GM12878 (cell line): ENCODE measurements around the gene KIDINS220. TPM values are rescaled to one million over a fixed set of nuclear protein-coding genes. Genes with fewer than 3 reads are reported as not detected.

Experiments
- ATAC-seq: fragments of 200-7000 bp; cut with Tn5 transposase; 3 replicates; pipeline ENCODE4 v1.9.1; 2020; ENCODE audit warnings: mild to moderate bottlenecking, moderate library complexity
- BruUV-seq: library from RNA; stranded (reverse); fragments of 400-500 nt; replicated peaks from 2 replicates; lab custom pipeline; 2021; lab: Mats Ljungman, UMichigan
- CTCF ChIA-PET: fragments of 300-600 bp; sonication (Branson Sonifier 250); formaldehyde crosslinking; extraction: SDS; loops from one replicate; lab custom pipeline; 2021; ENCODE audit warnings: inconsistent platforms; lab: Yijun Ruan, JAX
- POLR2A ChIA-PET: fragments of 350-600 bp; formaldehyde crosslinking; extraction: SDS; loops from one replicate; lab custom pipeline; 2021; ENCODE audit warnings: inconsistent platforms; lab: Charles Lee
- RAD21 ChIA-PET: fragments of 300-600 bp; sonication (Branson Sonifier 250); formaldehyde crosslinking; loops from one replicate; lab custom pipeline; 2023; ENCODE audit warnings: antibody characterized with exemption; ENCODE audit not compliant: unreplicated experiment; lab: Charles Lee
- SMC1A ChIA-PET: fragments of 300-600 bp; sonication (Branson Sonifier 250); formaldehyde crosslinking; loops from one replicate; lab custom pipeline; 2023; ENCODE audit not compliant: unreplicated experiment, uncharacterized antibody; lab: Charles Lee
- DNase-seq: peaks from one replicate; pipeline ENCODE4 v3.0.0-alpha.2; 2011; ENCODE audit warnings: low read depth, low spot score
- FAIRE-seq: peaks from 3 replicates; lab custom pipeline; 2011; peaks lifted over from hg19 to GRCh38; lab: Jason Lieb, UNC
- H2AFZ ChIP-seq: 2 replicates; pipeline ENCODE4 v1.6.0; 2011; ENCODE audit warnings: low read depth, low read length, control low read depth; ENCODE audit not compliant: control insufficient read depth
- H3K27ac ChIP-seq: 2 replicates; pipeline ENCODE4 v1.5.1; 2011; ENCODE audit warnings: control low read depth; ENCODE audit not compliant: control insufficient read depth, insufficient read depth
- H3K27me3 ChIP-seq, 2 experiments: replicated peaks in 1 of 2; 2 replicates each; pipeline versions ENCODE4 v1.6.0 to v1.6.1; 2011; ENCODE audit warnings: low read length in 1 of 2; ENCODE audit not compliant: control insufficient read depth in 2 of 2, insufficient read depth in 2 of 2
- H3K36me3 ChIP-seq, 2 experiments: 2 replicates each; pipeline ENCODE4 v1.5.1; 2011; ENCODE audit warnings: low read length in 1 of 2; ENCODE audit not compliant: control insufficient read depth in 2 of 2, insufficient read depth in 2 of 2
- H3K4me1 ChIP-seq: 2 replicates; pipeline ENCODE4 v1.6.1; 2011; ENCODE audit warnings: mild to moderate bottlenecking, low read length, moderate library complexity, mixed read lengths; ENCODE audit not compliant: control insufficient read depth, insufficient read depth
- H3K4me2 ChIP-seq: 2 replicates; pipeline ENCODE4 v1.6.0; 2011; ENCODE audit warnings: control low read depth; ENCODE audit not compliant: control insufficient read depth, insufficient read depth
- H3K4me3 ChIP-seq: fragments of 200-600 bp; sonication (generic); 2 replicates; pipeline ENCODE4 v1.5.1; 2016
- H3K79me2 ChIP-seq: 2 replicates; pipeline ENCODE4 v1.6.0; 2011; ENCODE audit warnings: low read length; ENCODE audit not compliant: control insufficient read depth, insufficient read depth
- H3K9ac ChIP-seq: 2 replicates; pipeline ENCODE4 v1.8.0; 2011; ENCODE audit warnings: low read length, control low read depth, mixed read lengths; ENCODE audit not compliant: control insufficient read depth, insufficient read depth
- H3K9me3 ChIP-seq: replicated peaks from 3 replicates; pipeline ENCODE4 v1.5.1; 2011; ENCODE audit warnings: mild to moderate bottlenecking, low read length; ENCODE audit not compliant: control insufficient read depth, insufficient read depth
- H4K20me1 ChIP-seq: 2 replicates; pipeline ENCODE4 v1.6.0; 2011; ENCODE audit not compliant: control insufficient read depth, insufficient read depth
- BACH1 ChIP-seq: fragments of 450-650 bp; IDR thresholded peaks from 2 replicates; pipeline ENCODE4 v1.6.1; 2017; ENCODE audit warnings: mild to moderate bottlenecking, borderline replicate concordance
- BHLHE40 ChIP-seq, 2 experiments: fragments of 450-650 bp in 1 of 2; IDR thresholded peaks; 2 replicates each; pipeline ENCODE4 v1.6.1; 2011 to 2017; ENCODE audit warnings: low read depth in 2 of 2, borderline replicate concordance in 1 of 2, improper control_type of control experiment in 1 of 2, low read length in 1 of 2, mild to moderate bottlenecking in 1 of 2
- GATAD2B ChIP-seq: fragments of 450-650 bp; conservative IDR thresholded peaks from 2 replicates; pipeline ENCODE4 v1.6.1; 2017; ENCODE audit warnings: low read depth, mild to moderate bottlenecking, moderate library complexity
- LARP7 ChIP-seq: fragments of 450-650 bp; IDR thresholded peaks from 2 replicates; pipeline ENCODE4 v1.6.1; 2017; ENCODE audit warnings: mild to moderate bottlenecking
- PAX8 ChIP-seq: fragments of 450-650 bp; IDR thresholded peaks from 2 replicates; pipeline ENCODE4 v1.6.1; 2017; ENCODE audit warnings: mild to moderate bottlenecking, moderate library complexity
- PML ChIP-seq: IDR thresholded peaks from 2 replicates; pipeline ENCODE4 v1.6.1; 2012; ENCODE audit warnings: low read length, inconsistent platforms
- RAD51 ChIP-seq: fragments of 450-650 bp; IDR thresholded peaks from 2 replicates; pipeline ENCODE4 v1.6.1; 2016; ENCODE audit warnings: moderate library complexity, mild to moderate bottlenecking, inconsistent platforms
- RB1 ChIP-seq: fragments of 450-650 bp; formaldehyde crosslinking; IDR thresholded peaks from 2 replicates; pipeline ENCODE4 v1.6.1; 2017; ENCODE audit warnings: mild to moderate bottlenecking, borderline replicate concordance
- TBL1XR1 ChIP-seq: IDR thresholded peaks from 2 replicates; pipeline ENCODE4 v1.6.1; 2012; ENCODE audit warnings: low read depth, low read length, improper control_type of control experiment
- ZNF622 ChIP-seq: fragments of 450-650 bp; IDR thresholded peaks from 2 replicates; pipeline ENCODE4 v1.6.1; 2017; ENCODE audit warnings: mild to moderate bottlenecking, inconsistent platforms
- WGBS: methylation state at CpG from one replicate; pipeline ENCODE4 v1.1.6; 2016; ENCODE audit warnings: low lambda C conversion rate; ENCODE audit not compliant: insufficient replicate concordance, insufficient coverage; ENCODE audit errors: missing lambda C conversion rate; 5-methylcytosine and 5-hydroxymethylcytosine counted together
- in situ Hi-C: fragments of 300-500 bp; cut with MboI; formaldehyde crosslinking; loops from 9 replicates; pipeline ENCODE4 v1.14.3; 2018; ENCODE audit warnings: mixed read lengths
- intact Hi-C: fragments of 100-400 bp; cut with micrococcal nuclease; formaldehyde crosslinking; loops from one replicate; pipeline ENCODE4 v1.14.2; 2022; ENCODE audit not compliant: unreplicated experiment
- polyA plus RNA-seq, 11 experiments: library from polyadenylated mRNA; depleted of rRNA in 4 of 11; unstranded in 6 of 11; stranded (reverse) in 5 of 11; fragments of >200 nt; fragmentation: Nextera tagmentation in 4 of 11; fragmentation: Illumina TruSeq in 1 of 11; extraction: Ambion mirVana in 4 of 11; extraction: Trizol in 1 of 11; gene quantifications; 1 replicate in 1 of 11; 2 replicates in 10 of 11; pipeline versions ENCODE4 v1.2.1 to v1.2.3, GENCODE V29; 2011 to 2016; ENCODE audit warnings: inconsistent platforms in 2 of 11, missing spikeins in 2 of 11, low read depth in 1 of 11
- total RNA-seq, 4 experiments: library from RNA; depleted of rRNA in 3 of 4; stranded (reverse); fragments of >200 nt in 3 of 4; fragmentation: Illumina TruSeq in 1 of 4; extraction: Trizol in 1 of 4; gene quantifications; 2 replicates each; pipeline versions ENCODE4 v1.2.1 to v1.2.3, GENCODE V29; 2013 to 2021
- TF ChIP-seq, protein P1 (sequence below): fragments of 450-650 bp; formaldehyde crosslinking; IDR thresholded peaks from 2 replicates; pipeline ENCODE4 v1.5.0; 2022; ENCODE audit warnings: mild to moderate bottlenecking, missing genetic modification characterization
- TF ChIP-seq, protein P2 (sequence below): fragments of 450-650 bp; IDR thresholded peaks from 2 replicates; pipeline ENCODE4 v1.6.1; 2017; ENCODE audit warnings: mild to moderate bottlenecking, moderate library complexity
- TF ChIP-seq, protein P3 (sequence below): fragments of 150-350 bp; IDR thresholded peaks from 2 replicates; pipeline ENCODE4 v1.6.1; 2016; ENCODE audit warnings: low read depth, low read length

KIDINS220 gene
- total and polyA plus RNA-seq, 10 of the 15 experiments (the other 5 are each of a cell fraction or from before 2014, with no cell fraction given): 6.0 to 31.2 (median 16.0) TPM

DNA sequence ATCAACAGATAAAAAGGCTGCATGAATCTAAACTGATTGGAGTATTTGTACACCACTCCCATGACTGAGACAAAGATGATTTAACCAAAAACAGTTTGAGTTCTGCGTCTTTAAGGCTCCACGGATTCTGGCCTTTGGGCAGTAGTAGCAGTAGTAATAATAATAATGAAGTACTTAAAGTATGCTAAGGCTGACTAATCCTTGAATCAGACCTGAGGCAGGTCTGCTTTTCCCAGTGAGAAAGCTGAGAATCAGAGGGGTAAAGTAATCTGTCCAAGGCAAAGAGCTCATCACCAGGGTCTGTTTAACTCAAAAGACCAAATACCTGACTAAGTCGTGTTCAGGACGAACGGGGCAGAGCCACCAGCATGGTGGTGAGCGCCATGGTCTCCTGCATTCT is 94.2 kb downstream of the KIDINS220 start (continued):
- TF ChIP-seq, protein P1, sequence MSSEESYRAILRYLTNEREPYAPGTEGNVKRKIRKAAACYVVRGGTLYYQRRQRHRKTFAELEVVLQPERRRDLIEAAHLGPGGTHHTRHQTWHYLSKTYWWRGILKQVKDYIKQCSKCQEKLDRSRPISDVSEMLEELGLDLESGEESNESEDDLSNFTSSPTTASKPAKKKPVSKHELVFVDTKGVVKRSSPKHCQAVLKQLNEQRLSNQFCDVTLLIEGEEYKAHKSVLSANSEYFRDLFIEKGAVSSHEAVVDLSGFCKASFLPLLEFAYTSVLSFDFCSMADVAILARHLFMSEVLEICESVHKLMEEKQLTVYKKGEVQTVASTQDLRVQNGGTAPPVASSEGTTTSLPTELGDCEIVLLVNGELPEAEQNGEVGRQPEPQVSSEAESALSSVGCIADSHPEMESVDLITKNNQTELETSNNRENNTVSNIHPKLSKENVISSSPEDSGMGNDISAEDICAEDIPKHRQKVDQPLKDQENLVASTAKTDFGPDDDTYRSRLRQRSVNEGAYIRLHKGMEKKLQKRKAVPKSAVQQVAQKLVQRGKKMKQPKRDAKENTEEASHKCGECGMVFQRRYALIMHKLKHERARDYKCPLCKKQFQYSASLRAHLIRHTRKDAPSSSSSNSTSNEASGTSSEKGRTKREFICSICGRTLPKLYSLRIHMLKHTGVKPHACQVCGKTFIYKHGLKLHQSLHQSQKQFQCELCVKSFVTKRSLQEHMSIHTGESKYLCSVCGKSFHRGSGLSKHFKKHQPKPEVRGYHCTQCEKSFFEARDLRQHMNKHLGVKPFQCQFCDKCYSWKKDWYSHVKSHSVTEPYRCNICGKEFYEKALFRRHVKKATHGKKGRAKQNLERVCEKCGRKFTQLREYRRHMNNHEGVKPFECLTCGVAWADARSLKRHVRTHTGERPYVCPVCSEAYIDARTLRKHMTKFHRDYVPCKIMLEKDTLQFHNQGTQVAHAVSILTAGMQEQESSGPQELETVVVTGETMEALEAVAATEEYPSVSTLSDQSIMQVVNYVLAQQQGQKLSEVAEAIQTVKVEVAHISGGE: no peak
- TF ChIP-seq, all 136 proteins: peak for 0

DNA sequence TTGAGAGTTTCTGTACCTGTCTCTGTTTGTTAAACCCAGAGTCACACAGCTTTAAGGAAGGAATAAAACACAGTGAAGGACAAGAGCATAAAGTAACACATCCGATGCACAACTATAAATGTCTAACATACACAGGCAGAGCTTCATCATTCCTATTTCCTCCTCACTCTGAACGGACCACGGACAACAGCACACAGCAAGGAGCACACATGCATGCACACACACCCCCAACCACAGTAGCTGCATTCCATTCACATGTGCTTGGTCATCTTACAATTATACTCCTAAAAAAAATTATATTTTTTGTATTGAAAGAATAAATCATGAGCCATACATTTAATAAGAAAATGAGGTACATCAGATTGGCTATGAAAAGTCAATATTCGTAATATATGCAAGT is 97.3 kb downstream of the KIDINS220 start:
- H3K4me1 ChIP-seq: no peaks in the 10 kb centered on the region
- no peak overlapping the region for H3K4me2 ChIP-seq
- in situ Hi-C loops (no loop called here), intact Hi-C loops (no loop called here)
- ChIA-PET POLR2A (no interaction called here), CTCF (interaction anchor here (0.8 to 1.9 kb wide), 4 partner anchors 14 to 45 kb away, joined by 3 to 4 read pairs (median 3); no protein-coding TSS in a partner anchor), SMC1A (interaction anchor here (1.3 kb wide), 1 partner anchor 14 kb away, joined by 3 read pairs; no protein-coding TSS in a partner anchor), RAD21 (interaction anchor here (1.2 kb wide), 1 partner anchor 8 kb away, joined by 3 read pairs; no protein-coding TSS in a partner anchor)
- no peak overlapping the region for H3K27ac ChIP-seq
- no TSS peak for BruUV-seq
- no peak overlapping the region for H3K4me3 ChIP-seq
- DNase-seq (no peak), FAIRE-seq (no peak), ATAC-seq (no peak)
- H3K79me2 ChIP-seq: no peaks in the 10 kb centered on the region
- no peaks in the 10 kb centered on the region for H3K9me3 ChIP-seq
- H2AFZ ChIP-seq: no peak overlapping the region
- WGBS: 98% methylated on average over 4 of the region's 4 CpGs
- H3K27me3 ChIP-seq: no peaks in the 10 kb centered on the region
- no peak overlapping the region for H3K9ac ChIP-seq
- H3K36me3 ChIP-seq: no peaks in the 10 kb centered on the region; a peak in 2 of 4 replicates
- H4K20me1 ChIP-seq: no peaks in the 10 kb centered on the region
- TF ChIP-seq PML (no peak), PAX8 (no peak), BACH1 (no peak), LARP7 (no peak), RAD51 (no peak), RB1 (no peak), TBL1XR1 (no peak), BHLHE40 (IDR thresholded peaks at IDR 0.05; ENCODE audit: borderline replicate concordance in 1 of 2, low read depth in 2 of 2, low read length in 1 of 2) (no peak), GATAD2B (no peak), ZNF622 (no peak)
- TF ChIP-seq, protein P2, sequence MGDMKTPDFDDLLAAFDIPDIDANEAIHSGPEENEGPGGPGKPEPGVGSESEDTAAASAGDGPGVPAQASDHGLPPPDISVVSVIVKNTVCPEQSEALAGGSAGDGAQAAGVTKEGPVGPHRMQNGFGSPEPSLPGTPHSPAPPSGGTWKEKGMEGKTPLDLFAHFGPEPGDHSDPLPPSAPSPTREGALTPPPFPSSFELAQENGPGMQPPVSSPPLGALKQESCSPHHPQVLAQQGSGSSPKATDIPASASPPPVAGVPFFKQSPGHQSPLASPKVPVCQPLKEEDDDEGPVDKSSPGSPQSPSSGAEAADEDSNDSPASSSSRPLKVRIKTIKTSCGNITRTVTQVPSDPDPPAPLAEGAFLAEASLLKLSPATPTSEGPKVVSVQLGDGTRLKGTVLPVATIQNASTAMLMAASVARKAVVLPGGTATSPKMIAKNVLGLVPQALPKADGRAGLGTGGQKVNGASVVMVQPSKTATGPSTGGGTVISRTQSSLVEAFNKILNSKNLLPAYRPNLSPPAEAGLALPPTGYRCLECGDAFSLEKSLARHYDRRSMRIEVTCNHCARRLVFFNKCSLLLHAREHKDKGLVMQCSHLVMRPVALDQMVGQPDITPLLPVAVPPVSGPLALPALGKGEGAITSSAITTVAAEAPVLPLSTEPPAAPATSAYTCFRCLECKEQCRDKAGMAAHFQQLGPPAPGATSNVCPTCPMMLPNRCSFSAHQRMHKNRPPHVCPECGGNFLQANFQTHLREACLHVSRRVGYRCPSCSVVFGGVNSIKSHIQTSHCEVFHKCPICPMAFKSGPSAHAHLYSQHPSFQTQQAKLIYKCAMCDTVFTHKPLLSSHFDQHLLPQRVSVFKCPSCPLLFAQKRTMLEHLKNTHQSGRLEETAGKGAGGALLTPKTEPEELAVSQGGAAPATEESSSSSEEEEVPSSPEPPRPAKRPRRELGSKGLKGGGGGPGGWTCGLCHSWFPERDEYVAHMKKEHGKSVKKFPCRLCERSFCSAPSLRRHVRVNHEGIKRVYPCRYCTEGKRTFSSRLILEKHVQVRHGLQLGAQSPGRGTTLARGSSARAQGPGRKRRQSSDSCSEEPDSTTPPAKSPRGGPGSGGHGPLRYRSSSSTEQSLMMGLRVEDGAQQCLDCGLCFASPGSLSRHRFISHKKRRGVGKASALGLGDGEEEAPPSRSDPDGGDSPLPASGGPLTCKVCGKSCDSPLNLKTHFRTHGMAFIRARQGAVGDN: no peak
- TF ChIP-seq, protein P3, sequence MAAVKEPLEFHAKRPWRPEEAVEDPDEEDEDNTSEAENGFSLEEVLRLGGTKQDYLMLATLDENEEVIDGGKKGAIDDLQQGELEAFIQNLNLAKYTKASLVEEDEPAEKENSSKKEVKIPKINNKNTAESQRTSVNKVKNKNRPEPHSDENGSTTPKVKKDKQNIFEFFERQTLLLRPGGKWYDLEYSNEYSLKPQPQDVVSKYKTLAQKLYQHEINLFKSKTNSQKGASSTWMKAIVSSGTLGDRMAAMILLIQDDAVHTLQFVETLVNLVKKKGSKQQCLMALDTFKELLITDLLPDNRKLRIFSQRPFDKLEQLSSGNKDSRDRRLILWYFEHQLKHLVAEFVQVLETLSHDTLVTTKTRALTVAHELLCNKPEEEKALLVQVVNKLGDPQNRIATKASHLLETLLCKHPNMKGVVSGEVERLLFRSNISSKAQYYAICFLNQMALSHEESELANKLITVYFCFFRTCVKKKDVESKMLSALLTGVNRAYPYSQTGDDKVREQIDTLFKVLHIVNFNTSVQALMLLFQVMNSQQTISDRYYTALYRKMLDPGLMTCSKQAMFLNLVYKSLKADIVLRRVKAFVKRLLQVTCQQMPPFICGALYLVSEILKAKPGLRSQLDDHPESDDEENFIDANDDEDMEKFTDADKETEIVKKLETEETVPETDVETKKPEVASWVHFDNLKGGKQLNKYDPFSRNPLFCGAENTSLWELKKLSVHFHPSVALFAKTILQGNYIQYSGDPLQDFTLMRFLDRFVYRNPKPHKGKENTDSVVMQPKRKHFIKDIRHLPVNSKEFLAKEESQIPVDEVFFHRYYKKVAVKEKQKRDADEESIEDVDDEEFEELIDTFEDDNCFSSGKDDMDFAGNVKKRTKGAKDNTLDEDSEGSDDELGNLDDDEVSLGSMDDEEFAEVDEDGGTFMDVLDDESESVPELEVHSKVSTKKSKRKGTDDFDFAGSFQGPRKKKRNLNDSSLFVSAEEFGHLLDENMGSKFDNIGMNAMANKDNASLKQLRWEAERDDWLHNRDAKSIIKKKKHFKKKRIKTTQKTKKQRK: no peak
